ENCODE measurements around the gene TMEM191B.
"Not testable (repeated sequence)": the region's sequence is repeated elsewhere in the genome, so short reads cannot be mapped to it uniquely, and the experiment has no call there.

The TMEM191B gene

GRCh38 chr22:18527752-18528596 lies at the start of gene TMEM191B:
Gene TMEM191B, plus strand, starts transcription at chr22:18527802. Its CDS starts 179 bp downstream, at chr22:18527981.
- DNase-seq, result not testable (repeated sequence)

GRCh38 chr22:18496227-18496626 lies 31.4 kb upstream of the TMEM191B start:
- not testable (repeated sequence) for DNase-seq

GRCh38 chr22:18511327-18511726 lies 16.3 kb upstream of the TMEM191B start:
- DNase-seq, result not testable (repeated sequence)

GRCh38 chr22:18512378-18512777 lies 15.2 kb upstream of the TMEM191B start:
- DNase-seq, result not testable (repeated sequence)

- DNase-seq, result not testable (repeated sequence)
These were observed 14.1 kb upstream of the TMEM191B start for GRCh38 chr22:18513454-18513853.

- DNase-seq, result not testable (repeated sequence)
These were observed 9.5 kb upstream of the TMEM191B start, which contains the start of gene GGTLC3 for GRCh38 chr22:18518061-18518460. Gene GGTLC3, minus strand, starts transcription at chr22:18518161. Its CDS starts 264 bp downstream, at chr22:18517897.

GRCh38 chr22:18522762-18523161 lies 4.8 kb upstream of the TMEM191B start:
- DNase-seq, result not testable (repeated sequence)

- not testable (repeated sequence) for DNase-seq
These were observed 4.3 kb upstream of the TMEM191B start for GRCh38 chr22:18523328-18523727.

- DNase-seq, result not testable (repeated sequence)
These were observed 1.2 kb downstream of the TMEM191B start for GRCh38 chr22:18528597-18529415.

- DNase-seq, result not testable (repeated sequence)
These were observed 2.0 kb downstream of the TMEM191B start for GRCh38 chr22:18529416-18530145.

GRCh38 chr22:18533633-18534032 lies 6.0 kb downstream of the TMEM191B start:
- DNase-seq, result not testable (repeated sequence)

GRCh38 chr22:18534315-18534714 lies 6.7 kb downstream of the TMEM191B start:
- DNase-seq, result not testable (repeated sequence)

- DNase-seq, result not testable (repeated sequence)
These were observed 12.4 kb downstream of the TMEM191B start for GRCh38 chr22:18539994-18540393.

- DNase-seq, result not testable (repeated sequence)
These were observed 15.8 kb downstream of the TMEM191B start for GRCh38 chr22:18543400-18543799.

- not testable (repeated sequence) for DNase-seq
These were observed 17.0 kb downstream of the TMEM191B start for GRCh38 chr22:18544615-18545014.

GRCh38 chr22:18549458-18550179 lies 22.0 kb downstream of the TMEM191B start:
- DNase-seq, result not testable (repeated sequence)

GRCh38 chr22:18551046-18551445 lies 23.4 kb downstream of the TMEM191B start:
- DNase-seq, result not testable (repeated sequence)

GRCh38 chr22:18552839-18553597 lies 25.4 kb downstream of the TMEM191B start:
- not testable (repeated sequence) for DNase-seq

GRCh38 chr22:18554280-18555256 lies 27.0 kb downstream of the TMEM191B start:
- DNase-seq, result not testable (repeated sequence)

GRCh38 chr22:18558516-18558915 lies 30.9 kb downstream of the TMEM191B start:
- DNase-seq, result not testable (repeated sequence)

Measured in NCI-H82 (cell line).